Measurements from ENCODE around the gene SLMAP. TPM values are rescaled to one million over a fixed set of nuclear protein-coding genes. Genes with fewer than 3 reads are reported as not detected.

The SLMAP gene
- total and polyA plus RNA-seq, 2 donors from 2014 or later: 22.0 to 86.1 TPM

GRCh38 chr3:57923101-57923500 is 167.0 kb downstream of the SLMAP start:
- Histone ChIP-seq H3K27me3 (ENCODE audit: control insufficient read depth, insufficient read depth, low read length) (no peaks in the 10 kb centered on the region), H3K36me3 (ENCODE audit: control insufficient read depth in 2 of 3, insufficient read depth in 3 of 3, low read length in 3 of 3) (peaks cover 0 to 5% (median 0%) of the 10 kb centered on the region in 3 donors), H3K4me3 (ENCODE audit: low read length in 3 of 3) (no peak overlapping the region), H3K27ac (ENCODE audit: low read depth in 2 of 2, low read length in 2 of 2) (no peak overlapping the region), H3K9me3 (ENCODE audit: control insufficient read depth in 2 of 3, insufficient read depth in 1 of 3, low read length in 3 of 3) (no peaks in the 10 kb centered on the region), H3K4me1 (ENCODE audit: control insufficient read depth in 2 of 3, insufficient read depth in 2 of 3, low read depth in 1 of 3, low read length in 3 of 3) (peaks cover 0 to 4% (median 0%) of the 10 kb centered on the region in 3 donors), H3K9ac (ENCODE audit: low read length in 3 of 3) (no peak overlapping the region)
- intact Hi-C loops (cut with DNase I): no loop called here
- DNase-seq: no peak
- FAIRE-seq: no peak
- TF ChIP-seq CTCF (IDR thresholded peaks at IDR 0.05; ENCODE audit: borderline replicate concordance, extremely low read depth, insufficient read depth): no peak

- no peak for FAIRE-seq
- H3K27me3 ChIP-seq (ENCODE audit: control insufficient read depth, insufficient read depth, low read length): no peaks in the 10 kb centered on the region
- H3K4me3 ChIP-seq (ENCODE audit: low read length in 3 of 3): no peak overlapping the region
- no peak for TF ChIP-seq CTCF (IDR thresholded peaks at IDR 0.05; ENCODE audit: borderline replicate concordance, extremely low read depth, insufficient read depth)
- intact Hi-C loops (cut with DNase I): no loop called here
- peaks cover 0 to 4% (median 0%) of the 10 kb centered on the region in 3 donors for H3K4me1 ChIP-seq (ENCODE audit: control insufficient read depth in 2 of 3, insufficient read depth in 2 of 3, low read depth in 1 of 3, low read length in 3 of 3)
- no peaks in the 10 kb centered on the region for H3K9me3 ChIP-seq (ENCODE audit: control insufficient read depth in 2 of 3, insufficient read depth in 1 of 3, low read length in 3 of 3)
- H3K36me3 ChIP-seq (ENCODE audit: control insufficient read depth in 2 of 3, insufficient read depth in 3 of 3, low read length in 3 of 3): peaks cover 0 to 5% (median 0%) of the 10 kb centered on the region in 3 donors
- DNase-seq: no peak
- no peak overlapping the region for H3K9ac ChIP-seq (ENCODE audit: low read length in 3 of 3)
- no peak overlapping the region for H3K27ac ChIP-seq (ENCODE audit: low read depth in 2 of 2, low read length in 2 of 2)
These were observed 167.6 kb downstream of the SLMAP start for GRCh38 chr3:57923752-57924151.

GRCh38 chr3:57927166-57927565 is 171.1 kb downstream of the SLMAP start:
- no peaks in the 10 kb centered on the region for H3K9me3 ChIP-seq (ENCODE audit: control insufficient read depth in 2 of 3, insufficient read depth in 1 of 3, low read length in 3 of 3)
- H3K9ac ChIP-seq (ENCODE audit: low read length in 3 of 3): no peak overlapping the region
- TF ChIP-seq CTCF (IDR thresholded peaks at IDR 0.05; ENCODE audit: borderline replicate concordance, extremely low read depth, insufficient read depth): no peak
- H3K27me3 ChIP-seq (ENCODE audit: control insufficient read depth, insufficient read depth, low read length): no peaks in the 10 kb centered on the region
- no peak for FAIRE-seq
- no peak for DNase-seq
- H3K4me1 ChIP-seq (ENCODE audit: control insufficient read depth in 2 of 3, insufficient read depth in 2 of 3, low read depth in 1 of 3, low read length in 3 of 3): no peaks in the 10 kb centered on the region
- no peak overlapping the region for H3K27ac ChIP-seq (ENCODE audit: low read depth in 2 of 2, low read length in 2 of 2)
- no peak overlapping the region for H3K4me3 ChIP-seq (ENCODE audit: low read length in 3 of 3)
- no peaks in the 10 kb centered on the region for H3K36me3 ChIP-seq (ENCODE audit: control insufficient read depth in 2 of 3, insufficient read depth in 3 of 3, low read length in 3 of 3)
- intact Hi-C loops (cut with DNase I): no loop called here

GRCh38 chr3:57927916-57928315 is 171.8 kb downstream of the SLMAP start:
- intact Hi-C loops (cut with DNase I): no loop called here
- no peaks in the 10 kb centered on the region for H3K9me3 ChIP-seq (ENCODE audit: control insufficient read depth in 2 of 3, insufficient read depth in 1 of 3, low read length in 3 of 3)
- no peaks in the 10 kb centered on the region for H3K4me1 ChIP-seq (ENCODE audit: control insufficient read depth in 2 of 3, insufficient read depth in 2 of 3, low read depth in 1 of 3, low read length in 3 of 3)
- no peak for TF ChIP-seq CTCF (IDR thresholded peaks at IDR 0.05; ENCODE audit: borderline replicate concordance, extremely low read depth, insufficient read depth)
- FAIRE-seq (no peak), DNase-seq (no peak)
- H3K9ac ChIP-seq (ENCODE audit: low read length in 3 of 3): no peak overlapping the region
- no peak overlapping the region for H3K4me3 ChIP-seq (ENCODE audit: low read length in 3 of 3)
- H3K36me3 ChIP-seq (ENCODE audit: control insufficient read depth in 2 of 3, insufficient read depth in 3 of 3, low read length in 3 of 3): no peaks in the 10 kb centered on the region
- H3K27ac ChIP-seq (ENCODE audit: low read depth in 2 of 2, low read length in 2 of 2): no peak overlapping the region
- H3K27me3 ChIP-seq (ENCODE audit: control insufficient read depth, insufficient read depth, low read length): no peaks in the 10 kb centered on the region

Measured in kidney (tissue), 14 donors.